Effector memory CD8-positive, alpha-beta T cell (primary cell): ENCODE data around the gene CERS3.
A peak's percentile ranks its signal among the peaks of the same experiment; 100 is the strongest.

Experiments used
- ATAC-seq: fragments of 150-1000 bp; cut with Tn5 transposase; replicated peaks from 2 replicates; pipeline ENCODE4 v1.10.0; 2021; ENCODE audit warnings: mild to moderate bottlenecking, moderate library complexity
- DNase-seq, 3 experiments: peaks; one replicate each; pipeline ENCODE4 v3.0.0; 2021
- H3K27ac Mint-ChIP-seq, 2 donors: one replicate each; pipeline ENCODE4 v1.8.0; 2022; ENCODE audit warnings: mild to moderate bottlenecking in 2 of 2, mixed read lengths in 2 of 2, moderate library complexity in 2 of 2
- H3K27me3 Mint-ChIP-seq, 2 donors: one replicate each; pipeline ENCODE4 v1.8.0; 2022; ENCODE audit warnings: mixed read lengths in 2 of 2
- H3K36me3 Mint-ChIP-seq: one replicate; pipeline ENCODE4 v1.8.0; 2022; ENCODE audit warnings: mild to moderate bottlenecking, moderate library complexity, mixed read lengths; ENCODE audit not compliant: insufficient read depth
- H3K4me1 Mint-ChIP-seq, 2 donors: one replicate each; pipeline ENCODE4 v1.8.0; 2022; ENCODE audit warnings: low read depth in 2 of 2, mixed read lengths in 2 of 2
- H3K4me3 Mint-ChIP-seq, 2 donors: one replicate each; pipeline ENCODE4 v1.8.0; 2022; ENCODE audit warnings: mild to moderate bottlenecking in 2 of 2, mixed read lengths in 2 of 2, moderate library complexity in 2 of 2
- H3K9me3 Mint-ChIP-seq, 2 donors: one replicate each; pipeline ENCODE4 v1.8.0; 2022; ENCODE audit warnings: mixed read lengths in 2 of 2

The CERS3 gene

GRCh38 chr15:100434561-100434960 is 94.2 kb downstream of the CERS3 start:
- DNase-seq: no peak
- ATAC-seq: no peak
- H3K4me1 Mint-ChIP-seq: no peaks in the 10 kb centered on the region
- no peaks in the 10 kb centered on the region for H3K27me3 Mint-ChIP-seq
- H3K36me3 Mint-ChIP-seq: no peaks in the 10 kb centered on the region
- no peak overlapping the region for H3K4me3 Mint-ChIP-seq
- peaks cover 0 to 2% of the 10 kb centered on the region in 2 donors for H3K9me3 Mint-ChIP-seq
- H3K27ac Mint-ChIP-seq: no peak overlapping the region

GRCh38 chr15:100434038-100434437 is 94.7 kb downstream of the CERS3 start:
- Mint-ChIP-seq H3K27me3 (no peaks in the 10 kb centered on the region), H3K4me3 (no peak overlapping the region), H3K36me3 (no peaks in the 10 kb centered on the region), H3K4me1 (no peaks in the 10 kb centered on the region), H3K9me3 (peaks cover 0 to 2% of the 10 kb centered on the region in 2 donors), H3K27ac (no peak overlapping the region)
- ATAC-seq (no peak), DNase-seq (no peak)

GRCh38 chr15:100433304-100433703 is 95.4 kb downstream of the CERS3 start:
- Mint-ChIP-seq H3K27me3 (no peaks in the 10 kb centered on the region), H3K36me3 (no peaks in the 10 kb centered on the region), H3K4me1 (no peaks in the 10 kb centered on the region), H3K27ac (no peak overlapping the region), H3K4me3 (no peak overlapping the region), H3K9me3 (peaks cover 0 to 2% of the 10 kb centered on the region in 2 donors)
- DNase-seq (no peak), ATAC-seq (no peak)

GRCh38 chr15:100430411-100430810 is 98.3 kb downstream of the CERS3 start:
- Mint-ChIP-seq H3K36me3 (no peaks in the 10 kb centered on the region), H3K27ac (no peak overlapping the region), H3K27me3 (peaks cover 0 to 3% of the 10 kb centered on the region in 2 donors), H3K4me1 (no peaks in the 10 kb centered on the region), H3K4me3 (no peak overlapping the region), H3K9me3 (peaks cover 2% of the 10 kb centered on the region in 2 donors)
- DNase-seq (no peak), ATAC-seq (no peak)

GRCh38 chr15:100429116-100429728 is 99.5 kb downstream of the CERS3 start:
- Mint-ChIP-seq H3K4me1 (no peaks in the 10 kb centered on the region), H3K9me3 (peaks cover 4 to 13% of the 10 kb centered on the region in 2 donors), H3K4me3 (no peak overlapping the region), H3K27ac (no peak overlapping the region), H3K27me3 (peaks cover 0 to 7% of the 10 kb centered on the region in 2 donors), H3K36me3 (no peaks in the 10 kb centered on the region)
- ATAC-seq: no peak
- no peak for DNase-seq

GRCh38 chr15:100426937-100427336 is 101.8 kb downstream of the CERS3 start:
- no peak for DNase-seq
- peaks cover 6 to 21% of the 10 kb centered on the region in 2 donors for H3K9me3 Mint-ChIP-seq

GRCh38 chr15:100405179-100405578 is 123.6 kb downstream of the CERS3 start:
- Mint-ChIP-seq H3K9me3 (peaks cover 0 to 2% of the 10 kb centered on the region in 2 donors), H3K36me3 (no peaks in the 10 kb centered on the region), H3K27me3 (peaks cover 36% of the 10 kb centered on the region in 2 donors), H3K4me3 (no peak overlapping the region), H3K4me1 (no peaks in the 10 kb centered on the region), H3K27ac (no peak overlapping the region)
- ATAC-seq: no peak
- no peak for DNase-seq

More at GRCh38 chr15:100426937-100427336, 101.8 kb downstream of the CERS3 start:
- Mint-ChIP-seq H3K4me3 (no peak overlapping the region), H3K27ac (no peak overlapping the region), H3K36me3 (no peaks in the 10 kb centered on the region), H3K4me1 (no peaks in the 10 kb centered on the region), H3K27me3 (peaks cover 0 to 7% of the 10 kb centered on the region in 2 donors)
- no peak for ATAC-seq

GRCh38 chr15:100400996-100401395 is 127.8 kb downstream of the CERS3 start:
- ATAC-seq (no peak), DNase-seq (no peak)
- Mint-ChIP-seq H3K27me3 (peaks cover 39 to 42% of the 10 kb centered on the region in 2 donors), H3K27ac (no peak overlapping the region), H3K36me3 (no peaks in the 10 kb centered on the region), H3K4me3 (no peak overlapping the region), H3K9me3 (no peaks in the 10 kb centered on the region), H3K4me1 (no peaks in the 10 kb centered on the region)

GRCh38 chr15:100394736-100395440 is 133.9 kb downstream of the CERS3 start:
- no peak for DNase-seq
- no peaks in the 10 kb centered on the region for H3K9me3 Mint-ChIP-seq
- no peaks in the 10 kb centered on the region for H3K36me3 Mint-ChIP-seq
- H3K4me3 Mint-ChIP-seq: no peak overlapping the region
- no peak overlapping the region for H3K27ac Mint-ChIP-seq
- H3K27me3 Mint-ChIP-seq: peaks cover 23 to 43% of the 10 kb centered on the region in 2 donors
- no peak for ATAC-seq
- no peaks in the 10 kb centered on the region for H3K4me1 Mint-ChIP-seq

- Mint-ChIP-seq H3K27me3 (peaks cover 16 to 33% of the 10 kb centered on the region in 2 donors), H3K4me3 (no peak overlapping the region), H3K36me3 (no peaks in the 10 kb centered on the region), H3K9me3 (no peaks in the 10 kb centered on the region), H3K4me1 (no peaks in the 10 kb centered on the region), H3K27ac (no peak overlapping the region)
- ATAC-seq: no peak
- DNase-seq: no peak
Measured at GRCh38 chr15:100393008-100393407, 135.7 kb downstream of the CERS3 start.

GRCh38 chr15:100385300-100386050 is 143.3 kb downstream of the CERS3 start:
- Mint-ChIP-seq H3K4me1 (peaks cover 0 to 3% of the 10 kb centered on the region in 2 donors), H3K9me3 (peaks cover 2 to 12% of the 10 kb centered on the region in 2 donors), H3K27me3 (peaks cover 31 to 53% of the 10 kb centered on the region in 2 donors), H3K36me3 (no peaks in the 10 kb centered on the region), H3K27ac (no peak overlapping the region), H3K4me3 (no peak overlapping the region)
- DNase-seq: no peak
- no peak for ATAC-seq

- H3K27me3 Mint-ChIP-seq: peaks cover 31 to 60% of the 10 kb centered on the region in 2 donors
- H3K36me3 Mint-ChIP-seq: no peaks in the 10 kb centered on the region
- H3K4me3 Mint-ChIP-seq: no peak overlapping the region
- peaks cover 2 to 12% of the 10 kb centered on the region in 2 donors for H3K9me3 Mint-ChIP-seq
- DNase-seq (no peak), ATAC-seq (no peak)
- H3K4me1 Mint-ChIP-seq: peaks cover 0 to 3% of the 10 kb centered on the region in 2 donors
- H3K27ac Mint-ChIP-seq: no peak overlapping the region
Measured at GRCh38 chr15:100384108-100384410, 144.7 kb downstream of the CERS3 start.

GRCh38 chr15:100383302-100384107 is 145.2 kb downstream of the CERS3 start:
- Mint-ChIP-seq H3K27ac (no peak overlapping the region), H3K27me3 (peaks cover 31 to 65% of the 10 kb centered on the region in 2 donors)
- peak; percentile 4 to 8 (median 5) for DNase-seq

More at GRCh38 chr15:100383302-100384107, 145.2 kb downstream of the CERS3 start:
- H3K36me3 Mint-ChIP-seq: no peaks in the 10 kb centered on the region
- peak; percentile 36 for ATAC-seq
- H3K4me3 Mint-ChIP-seq: no peak overlapping the region
- peaks cover 0 to 3% of the 10 kb centered on the region in 2 donors for H3K4me1 Mint-ChIP-seq
- H3K9me3 Mint-ChIP-seq: peaks cover 2 to 12% of the 10 kb centered on the region in 2 donors
